HG03432 (cell line): ENCODE data around the gene ZNF436.
"Not testable (repeated sequence)": the region's sequence is repeated elsewhere in the genome, so short reads cannot be mapped to it uniquely, and the experiment has no call there.

ENCODE experiments used
- ATAC-seq: cut with Tn5 transposase; IDR thresholded peaks from one replicate; pipeline ENCODE4 v1.9.1; 2021; ENCODE audit warnings: mild to moderate bottlenecking, moderate library complexity; ENCODE audit not compliant: unreplicated experiment

Gene ZNF436

DNA sequence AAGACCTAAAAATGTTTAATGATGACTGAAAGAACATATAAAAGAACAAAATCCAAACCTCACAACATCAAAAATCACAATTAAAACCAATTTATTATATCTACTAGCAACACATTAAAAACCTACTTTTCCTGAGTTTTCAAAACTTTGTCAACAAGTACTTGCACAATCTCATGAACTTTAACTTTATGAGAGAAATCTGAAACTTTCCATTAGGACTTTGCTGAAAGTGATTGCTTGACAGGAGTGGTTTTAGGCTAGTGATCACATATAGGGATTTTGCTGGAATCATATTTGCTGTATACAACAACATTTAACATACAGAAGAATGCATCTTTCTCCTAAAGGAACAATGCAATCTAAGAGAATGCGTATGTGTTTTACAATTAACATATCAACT, 38.8 kb downstream of the ZNF436 start:
- no peak for ATAC-seq

DNA sequence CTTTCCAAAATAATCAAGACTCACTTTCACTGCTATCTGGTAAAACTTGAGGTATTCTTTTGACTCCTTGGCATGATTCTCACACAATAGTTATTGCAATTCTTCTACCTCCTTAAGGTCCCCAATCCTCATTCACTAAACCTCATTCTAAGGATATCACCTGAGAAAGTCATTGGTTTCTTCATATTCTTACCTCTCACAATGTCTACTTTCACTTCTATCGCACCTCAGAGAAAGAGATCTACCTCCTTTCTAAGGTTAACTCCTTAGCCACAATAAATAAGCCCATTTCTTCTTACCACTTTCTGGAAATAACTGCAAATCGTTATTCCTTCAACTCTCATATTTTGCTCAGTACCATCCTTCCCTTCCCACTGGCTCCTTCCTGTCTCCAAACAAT, 44.2 kb downstream of the ZNF436 start:
- ATAC-seq: no peak

DNA sequence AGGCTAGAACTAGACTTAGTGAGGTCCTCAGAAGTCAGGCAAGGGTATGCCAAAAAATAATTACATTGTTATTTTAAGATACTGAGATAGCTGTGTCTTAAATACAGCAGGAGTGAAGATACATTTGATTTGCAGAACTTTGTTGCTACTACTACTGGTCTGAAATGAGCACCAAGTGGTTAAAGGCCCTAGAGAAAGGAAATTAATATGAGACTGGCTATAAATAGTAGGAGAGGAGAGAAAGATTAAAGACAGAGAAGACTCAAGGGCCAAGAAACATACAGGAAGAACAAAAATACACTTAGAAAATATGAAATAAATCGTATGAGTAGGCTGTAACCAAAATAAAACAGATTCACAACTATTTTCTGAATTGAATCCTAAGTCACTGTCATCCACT, 46.9 kb downstream of the ZNF436 start:
- ATAC-seq: no peak

DNA sequence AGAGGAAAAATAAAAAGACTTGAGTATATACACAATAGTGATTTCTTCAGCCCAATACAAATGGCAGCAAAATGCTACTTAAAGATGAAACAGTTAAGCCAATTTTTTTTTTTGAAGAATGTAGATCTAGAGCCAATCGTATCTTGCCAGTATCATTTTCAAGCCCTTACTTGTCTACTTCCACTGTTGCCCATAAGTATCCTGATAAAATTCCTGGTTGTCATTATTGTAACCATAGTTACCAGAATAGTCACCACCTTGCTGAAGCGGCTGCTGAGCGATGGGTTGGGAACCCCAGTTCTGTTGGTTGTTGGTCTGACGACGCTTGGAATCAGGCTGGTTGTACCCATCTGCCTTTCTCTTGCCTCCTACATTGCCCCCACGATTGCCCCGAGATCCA, 59.4 kb downstream of the ZNF436 start:
- ATAC-seq: not testable (repeated sequence)
